GM12864 (cell line): ENCODE data around the gene KRT12.
"Not testable (repeated sequence)": the region's sequence is repeated elsewhere in the genome, so short reads cannot be mapped to it uniquely, and the experiment has no call there.

Experiments used
- DNase-seq: peaks from one replicate; pipeline ENCODE4 v3.0.0-alpha.2; 2011; ENCODE audit warnings: low read depth
- H3K4me3 ChIP-seq: 2 replicates; pipeline ENCODE4 v1.5.1; 2011; ENCODE audit warnings: mild to moderate bottlenecking, low read depth, low read length, control low read depth
- CTCF ChIP-seq: IDR thresholded peaks from 2 replicates; pipeline ENCODE4 v1.5.1; 2011; ENCODE audit warnings: low read depth, mild to moderate bottlenecking, moderate library complexity, low read length, control low read depth, inconsistent platforms; ENCODE audit errors: missing control alignments

The KRT12 gene

GRCh38 chr17:40871316-40871715 is 4.3 kb upstream of the KRT12 start:
- no peak for DNase-seq
- no peak overlapping the region for H3K4me3 ChIP-seq
- no peak for TF ChIP-seq CTCF

- TF ChIP-seq CTCF: no peak
- no peak overlapping the region for H3K4me3 ChIP-seq
- DNase-seq: no peak
Observed at GRCh38 chr17:40870136-40870535, 3.1 kb upstream of the KRT12 start.

GRCh38 chr17:40864661-40865390 is 2.2 kb downstream of the KRT12 start:
- no peak overlapping the region for H3K4me3 ChIP-seq
- TF ChIP-seq CTCF: no peak
- DNase-seq: no peak

- no peak overlapping the region for H3K4me3 ChIP-seq
- no peak for DNase-seq
- TF ChIP-seq CTCF: peak; percentile 42
Observed at GRCh38 chr17:40862985-40863733, 3.9 kb downstream of the KRT12 start.

GRCh38 chr17:40859536-40859935 is 7.5 kb downstream of the KRT12 start:
- no peak for TF ChIP-seq CTCF
- no peak overlapping the region for H3K4me3 ChIP-seq
- no peak for DNase-seq

GRCh38 chr17:40858667-40859066 is 8.4 kb downstream of the KRT12 start:
- DNase-seq, H3K4me3 ChIP-seq: not testable (repeated sequence)

GRCh38 chr17:40857535-40857934 is 9.5 kb downstream of the KRT12 start:
- TF ChIP-seq CTCF: no peak
- DNase-seq: no peak
- no peak overlapping the region for H3K4me3 ChIP-seq
